Measurements from ENCODE around the gene NUDT16L1.

The NUDT16L1 gene

DNA sequence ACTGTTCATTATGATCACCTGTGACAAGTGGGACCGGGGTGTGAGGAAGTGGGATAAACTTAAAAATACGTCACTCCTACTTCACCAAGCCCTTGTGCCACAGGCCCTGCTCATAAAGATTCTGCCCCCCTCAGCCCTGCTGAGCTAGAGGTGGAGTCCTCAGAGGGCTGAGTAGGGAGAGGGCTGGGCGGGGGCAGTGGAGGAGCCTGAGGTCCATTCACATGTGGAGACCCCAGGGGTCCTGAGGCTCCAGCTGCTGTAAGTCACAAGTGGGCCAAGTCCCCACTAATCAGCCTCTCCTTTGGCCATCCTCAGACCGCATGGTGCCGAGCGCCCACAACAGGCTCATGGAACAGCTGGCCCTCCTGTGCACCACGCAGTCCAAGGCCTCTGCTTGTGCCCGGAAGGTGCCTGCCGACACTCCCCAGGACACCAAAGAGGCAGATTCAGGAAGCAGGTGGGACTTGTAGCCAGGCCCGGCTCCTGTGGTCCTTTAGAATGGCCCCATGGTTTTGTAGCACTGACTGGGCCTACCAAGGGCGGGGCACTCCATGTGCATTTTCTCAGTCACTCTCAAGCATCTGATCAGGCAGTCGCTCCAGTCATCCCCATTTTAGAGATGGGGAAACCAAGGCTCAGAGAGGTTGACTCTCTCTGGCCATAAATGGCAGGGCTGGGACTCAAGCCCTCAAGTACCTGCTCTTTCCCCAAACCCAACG, 51.4 kb downstream of the NUDT16L1 start:
- FAIRE-seq (no peak), DNase-seq (ENCODE audit: insufficient read length, low spot score) (no peak)
- TF ChIP-seq POLR2A (IDR thresholded peaks at IDR 0.05; ENCODE audit: low read depth, low read length): no peak

GRCh38 chr16:4745274-4745569, 51.9 kb downstream of the NUDT16L1 start:
- no peak for DNase-seq (ENCODE audit: insufficient read length, low spot score)
- no peak for FAIRE-seq
- no peak for TF ChIP-seq POLR2A (IDR thresholded peaks at IDR 0.05; ENCODE audit: low read depth, low read length)

Measured in H54 (cell line).